Measurements from ENCODE around the gene CYP19A1.

DNA sequence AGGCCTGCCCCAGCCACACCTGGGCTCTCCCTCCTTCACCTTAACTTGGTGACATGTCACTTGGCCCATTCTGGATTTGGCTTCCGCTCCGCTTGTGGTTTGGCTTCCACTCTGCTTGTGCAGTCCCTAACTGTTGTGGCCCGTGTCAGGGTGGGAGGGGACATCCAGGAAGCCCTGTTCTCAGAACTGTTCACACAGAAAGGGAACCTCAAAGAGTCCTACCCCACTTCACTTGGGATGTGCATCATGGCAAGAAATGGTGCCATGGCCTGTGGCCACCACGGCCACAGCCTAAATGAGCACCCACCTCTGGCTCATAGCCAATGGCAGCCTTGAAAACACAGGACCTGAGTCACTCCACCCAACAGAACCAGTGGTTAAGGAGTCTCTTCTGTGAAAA, 63.4 kb downstream of the CYP19A1 start:
- TF ChIP-seq POLR2A (IDR thresholded peaks at IDR 0.05): no peak
- TF ChIP-seq, protein P1, sequence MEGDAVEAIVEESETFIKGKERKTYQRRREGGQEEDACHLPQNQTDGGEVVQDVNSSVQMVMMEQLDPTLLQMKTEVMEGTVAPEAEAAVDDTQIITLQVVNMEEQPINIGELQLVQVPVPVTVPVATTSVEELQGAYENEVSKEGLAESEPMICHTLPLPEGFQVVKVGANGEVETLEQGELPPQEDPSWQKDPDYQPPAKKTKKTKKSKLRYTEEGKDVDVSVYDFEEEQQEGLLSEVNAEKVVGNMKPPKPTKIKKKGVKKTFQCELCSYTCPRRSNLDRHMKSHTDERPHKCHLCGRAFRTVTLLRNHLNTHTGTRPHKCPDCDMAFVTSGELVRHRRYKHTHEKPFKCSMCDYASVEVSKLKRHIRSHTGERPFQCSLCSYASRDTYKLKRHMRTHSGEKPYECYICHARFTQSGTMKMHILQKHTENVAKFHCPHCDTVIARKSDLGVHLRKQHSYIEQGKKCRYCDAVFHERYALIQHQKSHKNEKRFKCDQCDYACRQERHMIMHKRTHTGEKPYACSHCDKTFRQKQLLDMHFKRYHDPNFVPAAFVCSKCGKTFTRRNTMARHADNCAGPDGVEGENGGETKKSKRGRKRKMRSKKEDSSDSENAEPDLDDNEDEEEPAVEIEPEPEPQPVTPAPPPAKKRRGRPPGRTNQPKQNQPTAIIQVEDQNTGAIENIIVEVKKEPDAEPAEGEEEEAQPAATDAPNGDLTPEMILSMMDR (IDR thresholded peaks at IDR 0.05): no peak

Measured in esophagus squamous epithelium (tissue), 4 donors.